CD4-positive, alpha-beta T cell treated with Interleukin-17A for 4 hours (primary cell): ENCODE data around the gene ISY1.
"Not testable (repeated sequence)": the region's sequence is repeated elsewhere in the genome, so short reads cannot be mapped to it uniquely, and the experiment has no call there.

ENCODE experiments used
- DNase-seq: peaks from one replicate; pipeline ENCODE4 v3.0.0-alpha.2; 2020; ENCODE audit warnings: mixed read lengths

ISY1 gene

DNA sequence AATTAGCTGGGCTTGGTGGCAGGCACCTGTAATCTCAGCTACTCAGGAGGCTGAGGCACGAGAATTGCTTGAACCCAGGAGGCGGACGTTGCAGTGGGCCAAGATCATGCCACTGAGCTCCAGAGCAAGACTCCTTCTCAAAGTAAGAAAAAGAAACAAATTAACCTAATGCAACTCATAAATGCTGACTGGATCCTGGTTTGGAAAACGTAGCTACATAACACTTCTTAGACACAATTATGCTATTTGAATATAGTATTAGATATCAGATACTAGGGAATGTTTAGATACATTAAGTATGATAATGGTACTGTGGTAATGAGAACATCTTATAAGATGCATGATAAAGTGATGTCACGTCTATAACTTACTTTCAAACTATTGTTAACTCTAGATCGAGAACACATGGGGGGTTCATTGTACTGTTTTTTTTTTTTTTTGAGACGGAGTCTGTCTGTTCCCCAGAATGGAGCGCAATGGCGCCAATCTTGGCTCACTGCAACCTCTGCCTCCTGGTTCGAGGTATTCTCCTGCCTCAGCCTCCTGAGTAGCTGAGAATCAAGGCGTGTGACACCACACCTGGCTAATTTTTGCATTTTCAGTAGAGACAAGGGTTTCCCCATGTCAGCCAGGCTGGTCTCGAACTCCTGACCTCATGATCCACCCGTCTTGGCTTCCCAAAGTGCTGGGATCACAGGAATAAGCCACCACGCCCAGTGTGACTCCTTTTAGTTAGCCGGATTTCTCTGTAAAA is 5.9 kb upstream of the ISY1 start:
- DNase-seq, result no peak

GRCh38 chr3:129165594-129165993 is 4.7 kb upstream of the ISY1 start:
- DNase-seq, result not testable (repeated sequence)

GRCh38 chr3:129164500-129164899 is 3.6 kb upstream of the ISY1 start:
- DNase-seq, result no peak

DNA sequence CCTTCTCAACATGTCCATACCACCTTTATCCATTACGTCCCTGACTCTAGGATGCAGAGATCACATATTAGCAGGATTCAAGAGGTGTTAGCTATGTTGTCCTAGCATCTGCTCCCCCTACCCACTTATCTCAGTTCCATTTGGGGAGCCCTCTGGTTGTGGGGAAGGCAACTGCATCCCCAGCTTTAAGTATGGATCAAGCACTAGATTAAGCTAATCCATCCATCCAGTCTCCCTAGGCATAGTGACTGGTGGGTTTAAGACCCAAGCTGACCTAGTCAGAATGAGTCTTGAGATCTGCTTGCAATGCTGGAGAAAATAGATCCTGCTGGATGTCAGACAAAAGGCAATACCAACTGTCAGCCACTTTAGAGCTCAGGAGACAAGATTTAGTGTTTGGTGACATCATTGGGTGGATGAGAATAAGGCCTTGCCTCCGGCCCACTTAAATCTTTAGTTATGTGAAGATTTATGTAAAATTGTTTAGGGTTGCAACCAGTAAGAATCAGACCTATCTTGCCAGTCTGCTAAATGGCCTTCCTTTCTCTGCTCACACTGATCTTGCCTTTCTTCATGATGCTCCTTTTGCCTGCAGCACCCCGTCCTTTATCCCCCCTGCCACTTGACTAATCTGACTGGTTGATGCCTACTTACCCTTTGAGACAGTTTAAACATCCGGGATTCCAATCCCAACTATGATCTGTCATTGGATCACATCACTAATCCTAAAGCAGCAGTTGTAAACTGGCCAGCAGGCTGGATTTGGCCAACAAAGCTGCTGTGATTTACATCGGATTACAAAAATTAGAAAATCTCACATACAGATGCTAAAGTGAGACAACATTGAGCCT is 2.1 kb upstream of the ISY1 start:
- no peak for DNase-seq

GRCh38 chr3:129161860-129162271 is 1.0 kb upstream of the ISY1 start:
- peak; percentile 20 for DNase-seq

GRCh38 chr3:129144786-129145185 is 16.1 kb downstream of the ISY1 start:
- no peak for DNase-seq

DNA sequence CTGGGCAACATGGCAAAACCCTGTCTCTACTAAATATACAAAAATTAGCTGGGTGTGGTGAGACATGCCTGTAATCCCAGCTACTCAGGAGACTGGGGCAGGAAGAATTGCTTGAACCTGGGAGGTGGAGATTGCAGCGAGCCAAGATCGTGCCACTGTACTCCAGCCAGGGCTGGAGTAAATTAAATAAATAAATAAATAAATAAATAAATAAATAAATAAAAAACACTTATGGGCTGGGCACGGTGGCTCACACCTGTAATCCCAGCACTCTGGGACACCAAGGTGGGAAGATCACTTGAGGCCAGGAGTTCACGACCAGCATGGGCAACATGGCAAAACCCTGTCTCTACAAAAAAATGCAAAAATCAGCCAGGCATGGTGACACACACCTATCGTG is 19.9 kb downstream of the ISY1 start:
- DNase-seq, result not testable (repeated sequence)

- no peak for DNase-seq
These were observed 21.0 kb downstream of the ISY1 start for GRCh38 chr3:129139911-129140310.

DNA sequence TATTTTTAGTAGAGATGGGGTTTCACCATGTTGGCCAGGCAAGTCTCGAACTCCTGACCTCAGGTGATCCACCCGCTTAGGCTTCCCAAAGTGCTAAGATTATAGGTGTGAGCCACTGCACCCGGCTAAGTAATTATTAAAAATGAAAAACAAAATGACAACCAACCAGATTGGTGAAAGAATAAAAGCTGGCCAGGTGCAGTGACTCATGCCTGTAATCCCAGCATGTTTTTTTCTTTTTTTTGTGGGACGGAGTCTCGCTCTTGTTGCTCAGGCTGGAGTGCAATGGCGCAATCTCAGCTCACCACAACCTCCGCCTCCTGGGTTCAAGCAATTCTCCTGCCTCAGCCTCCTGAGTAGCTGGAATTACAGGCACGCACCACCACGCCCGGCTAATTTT is 24.6 kb downstream of the ISY1 start:
- DNase-seq, result not testable (repeated sequence)

GRCh38 chr3:129132097-129132866 is 28.6 kb downstream of the ISY1 start:
- no peak for DNase-seq

DNA sequence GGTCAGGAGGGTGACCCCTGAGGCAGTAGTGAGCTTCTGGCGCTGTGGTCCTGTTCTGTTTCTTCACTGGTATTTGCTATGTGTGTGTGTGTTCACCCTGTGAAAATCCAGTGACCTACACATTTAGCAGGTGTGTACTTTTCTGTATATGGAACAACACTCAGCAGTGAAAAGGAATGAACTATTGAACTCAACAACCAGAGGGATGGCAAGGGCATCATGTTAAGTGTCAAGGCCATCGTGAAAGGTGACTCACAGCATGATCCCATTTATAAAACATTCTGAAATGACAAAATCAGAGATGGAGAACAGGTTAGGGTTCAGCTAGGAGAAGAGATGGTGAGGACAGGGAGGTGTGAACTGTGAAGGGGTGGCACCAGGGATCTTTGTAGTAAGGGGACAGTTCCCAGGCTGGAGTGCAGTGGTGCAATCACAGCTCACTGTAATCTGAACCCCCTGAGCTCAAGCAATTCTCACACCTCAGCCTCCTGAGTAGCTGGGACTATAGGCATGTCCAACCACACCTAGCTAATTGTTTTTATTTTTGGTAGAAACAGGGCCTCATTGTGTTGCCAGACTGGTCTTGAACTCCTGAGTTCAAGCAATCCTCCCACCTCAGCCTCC is 29.3 kb downstream of the ISY1 start:
- DNase-seq, result no peak

- no peak for DNase-seq
These were observed 30.5 kb downstream of the ISY1 start for GRCh38 chr3:129130291-129130813.

- no peak for DNase-seq
These were observed 32.3 kb downstream of the ISY1 start for GRCh38 chr3:129128357-129129155.

DNA sequence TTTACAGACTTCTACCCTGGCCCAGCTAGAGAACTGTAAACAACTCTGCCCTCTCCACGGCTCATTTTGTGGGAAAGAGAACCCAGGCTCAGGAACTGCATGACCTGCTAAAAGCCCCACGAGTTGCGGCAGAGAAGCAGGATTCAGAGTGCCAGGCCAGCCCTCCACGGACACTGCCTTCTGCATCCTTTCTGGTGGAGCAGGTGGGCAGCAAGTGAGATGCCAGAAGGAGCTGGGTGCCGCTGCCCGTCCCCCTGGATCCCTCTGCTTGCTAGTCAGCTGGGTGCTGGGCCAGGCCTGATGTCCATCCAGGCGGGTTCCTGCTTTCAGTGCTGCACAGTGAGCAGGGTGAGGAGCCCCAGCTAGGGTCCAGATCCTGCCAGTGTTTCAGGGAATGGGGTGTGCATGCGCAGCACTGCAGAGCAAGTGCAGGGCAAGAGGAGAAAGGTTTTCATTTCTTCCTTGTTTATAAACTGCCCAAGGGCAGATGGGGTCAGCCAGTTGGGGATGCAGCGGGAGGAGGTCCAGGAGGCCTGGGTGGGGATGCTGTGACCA is 34.1 kb downstream of the ISY1 start:
- no peak for DNase-seq

DNA sequence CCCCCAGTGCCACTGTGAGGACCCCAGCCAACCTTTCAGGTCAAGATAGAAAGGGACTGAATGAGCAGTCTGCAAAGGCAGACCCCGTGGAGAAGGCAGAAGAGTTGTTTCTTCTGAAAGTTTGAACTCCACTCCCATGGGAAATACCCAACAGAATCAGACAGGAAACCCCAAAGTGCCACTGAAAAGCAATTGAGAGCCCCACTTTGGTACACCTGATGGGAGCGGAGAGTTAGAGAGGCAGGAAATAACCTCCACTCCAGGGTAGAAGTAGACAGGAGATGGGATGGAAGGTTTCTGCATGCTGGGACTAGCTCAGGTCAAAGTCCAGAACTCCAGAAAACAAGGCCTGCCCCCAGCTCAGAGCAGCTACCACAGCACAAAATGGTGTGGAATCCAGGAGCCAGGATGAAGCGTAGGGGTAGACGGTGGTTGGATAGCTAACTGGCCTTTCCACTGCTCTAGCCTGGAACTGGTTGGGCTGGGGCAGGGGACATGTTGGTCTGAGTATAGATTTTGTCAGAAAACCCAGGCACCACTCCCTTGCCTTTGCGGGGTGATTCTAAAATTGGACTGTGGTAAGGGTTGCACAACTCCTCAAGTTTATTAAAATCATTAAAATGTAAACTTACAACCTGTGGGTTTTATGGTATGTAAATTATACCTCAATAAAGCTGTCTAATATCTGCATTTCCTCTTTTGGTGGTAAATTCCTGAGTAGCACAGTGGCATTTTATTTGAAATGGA is 37.4 kb downstream of the ISY1 start:
- DNase-seq, result no peak

GRCh38 chr3:129122412-129123011 is 38.4 kb downstream of the ISY1 start:
- DNase-seq, result no peak

- DNase-seq, result peak; percentile 93
These were observed 39.0 kb downstream of the ISY1 start, which contains the start of gene RAB43 for GRCh38 chr3:129121792-129122411. RAB43 (minus strand) TSS chr3:129121804; CDS start chr3:129121489, 315 bp downstream.

DNA sequence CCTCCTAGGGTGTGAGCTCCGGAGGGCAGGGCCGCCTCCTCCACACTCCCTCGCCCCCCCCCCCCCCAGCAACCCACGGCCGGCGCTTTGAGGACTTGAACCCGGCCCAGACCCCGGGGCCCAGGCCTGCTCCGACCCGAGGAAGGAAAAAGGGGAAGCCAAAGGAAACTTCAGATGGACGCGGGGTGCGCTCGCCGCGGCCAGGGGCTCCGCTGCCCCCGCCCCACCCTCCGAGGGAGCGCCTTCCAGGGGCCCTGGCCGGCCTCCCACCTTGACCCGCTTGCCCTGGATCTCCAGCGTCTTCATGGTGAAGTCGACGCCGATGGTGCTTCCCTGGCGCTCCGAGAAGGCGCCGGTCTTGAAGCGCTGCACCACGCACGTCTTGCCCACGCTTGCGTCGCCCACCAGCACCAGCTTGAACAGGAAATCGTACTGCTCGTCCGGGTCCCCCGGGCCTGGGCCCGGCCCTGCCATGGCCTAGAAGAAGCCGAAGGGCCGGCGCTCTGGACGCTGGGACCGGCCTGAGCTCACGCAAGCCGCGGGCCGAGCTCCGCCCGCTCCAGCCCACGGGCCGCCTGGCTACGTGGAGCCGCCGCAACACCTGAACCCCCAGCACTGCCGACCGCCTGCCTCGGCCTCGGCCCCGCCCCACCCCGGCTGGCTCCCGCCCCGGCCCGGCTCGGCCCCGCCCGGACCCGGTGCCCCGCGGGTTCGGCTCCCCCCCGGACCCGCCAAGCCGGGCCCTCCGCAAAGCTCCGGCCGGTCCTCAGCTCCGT is 39.7 kb downstream of the ISY1 start:
- DNase-seq, result peak; percentile 62
